ENCODE data around the gene ENPEP.

Gene ENPEP

GRCh38 chr4:110595583-110595982 is 119.6 kb downstream of the ENPEP start:
- no peak for DNase-seq (ENCODE audit: insufficient read length, low spot score)
- no peak for FAIRE-seq

- DNase-seq (ENCODE audit: insufficient read length, low spot score), result no peak
- FAIRE-seq, result no peak
Measured at GRCh38 chr4:110596431-110596830, 120.5 kb downstream of the ENPEP start.

- DNase-seq (ENCODE audit: insufficient read length, low spot score) (no peak), FAIRE-seq (no peak)
Measured at GRCh38 chr4:110597582-110597981, 121.6 kb downstream of the ENPEP start.

- DNase-seq (ENCODE audit: insufficient read length, low spot score) (no peak), FAIRE-seq (no peak)
Measured at GRCh38 chr4:110602061-110602460, 126.1 kb downstream of the ENPEP start.

GRCh38 chr4:110605077-110605476 is 129.1 kb downstream of the ENPEP start:
- DNase-seq (ENCODE audit: insufficient read length, low spot score) (no peak), FAIRE-seq (no peak)

- DNase-seq (ENCODE audit: insufficient read length, low spot score), result no peak
- no peak for FAIRE-seq
Measured at GRCh38 chr4:110609044-110609750, 133.2 kb downstream of the ENPEP start.

GRCh38 chr4:110610620-110610939 is 134.6 kb downstream of the ENPEP start:
- FAIRE-seq, result no peak

GRCh38 chr4:110610940-110611831 is 135.2 kb downstream of the ENPEP start:
- FAIRE-seq (peak; percentile 85), DNase-seq (ENCODE audit: insufficient read length, low spot score) (peak; percentile 63)

More at GRCh38 chr4:110610620-110610939, 134.6 kb downstream of the ENPEP start:
- no peak for DNase-seq (ENCODE audit: insufficient read length, low spot score)

GRCh38 chr4:110611968-110612447 is 136.1 kb downstream of the ENPEP start:
- FAIRE-seq, result no peak

GRCh38 chr4:110612631-110613269 is 136.8 kb downstream of the ENPEP start:
- FAIRE-seq, result no peak
- no peak for DNase-seq (ENCODE audit: insufficient read length, low spot score)

More at GRCh38 chr4:110611968-110612447, 136.1 kb downstream of the ENPEP start:
- no peak for DNase-seq (ENCODE audit: insufficient read length, low spot score)

- DNase-seq (ENCODE audit: insufficient read length, low spot score) (no peak), FAIRE-seq (no peak)
Measured at GRCh38 chr4:110613745-110614144, 137.8 kb downstream of the ENPEP start.

GRCh38 chr4:110614173-110614963 is 138.4 kb downstream of the ENPEP start:
- FAIRE-seq (no peak), DNase-seq (ENCODE audit: insufficient read length, low spot score) (no peak)
